ENCODE data around the gene PAPPA.

DNA sequence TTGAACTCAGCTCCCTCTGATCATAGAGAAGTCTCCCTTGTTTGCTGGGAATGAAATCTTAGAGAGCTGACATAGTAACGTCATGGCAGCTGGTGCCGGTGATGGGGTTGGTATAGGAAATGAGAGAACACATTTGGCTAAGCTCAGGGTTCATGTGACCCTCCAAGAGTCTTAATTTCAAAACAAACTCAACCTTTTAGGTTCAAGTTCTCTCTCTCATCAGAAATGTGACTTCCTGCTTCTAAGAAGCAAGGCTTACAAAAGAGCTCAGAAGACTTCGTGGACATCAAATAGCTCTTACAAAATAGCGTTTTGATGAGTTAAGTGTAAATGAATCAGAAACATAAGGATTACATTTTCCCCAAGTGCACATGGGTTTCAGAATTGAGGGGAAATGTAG, 97.3 kb downstream of the PAPPA start:
- no peak for TF ChIP-seq POLR2AphosphoS5 (IDR thresholded peaks at IDR 0.05; ENCODE audit: borderline replicate concordance, low read depth, low read length)
- no peak for TF ChIP-seq EZH2 (IDR thresholded peaks at IDR 0.05)
